ENCODE results near the gene B3GALNT1.
A peak's percentile ranks its signal among the peaks of the same experiment; 100 is the strongest.

B3GALNT1 gene

GRCh38 chr3:161072751-161073150, 32.4 kb downstream of the B3GALNT1 start:
- no peaks in the 10 kb centered on the region for H3K9me3 ChIP-seq (ENCODE audit: control insufficient read depth, low read length)
- no peaks in the 10 kb centered on the region for H3K36me3 ChIP-seq (ENCODE audit: control insufficient read depth, insufficient read depth, low read length, severe bottlenecking)
- no peak overlapping the region for H3K4me3 ChIP-seq (ENCODE audit: low read length)
- H3K4me1 ChIP-seq (ENCODE audit: control insufficient read depth, insufficient read depth, low read length): peaks cover 20% of the 10 kb centered on the region
- DNase-seq (ENCODE audit: low read depth): no peak
- no peak overlapping the region for H3K9ac ChIP-seq (ENCODE audit: low read length)
- H3K27me3 ChIP-seq (replicated peaks; ENCODE audit: control insufficient read depth, insufficient read depth, low read length): no peaks in the 10 kb centered on the region

- DNase-seq (ENCODE audit: low read depth): peak; percentile 57
- H3K4me3 ChIP-seq (ENCODE audit: low read length): no peak overlapping the region
These were observed 32.9 kb downstream of the B3GALNT1 start for GRCh38 chr3:161072211-161072621.

GRCh38 chr3:161070980-161071663, 34.0 kb downstream of the B3GALNT1 start:
- H3K36me3 ChIP-seq (ENCODE audit: control insufficient read depth, insufficient read depth, low read length, severe bottlenecking): no peaks in the 10 kb centered on the region
- H3K4me3 ChIP-seq (ENCODE audit: low read length): no peak overlapping the region
- no peaks in the 10 kb centered on the region for H3K27me3 ChIP-seq (replicated peaks; ENCODE audit: control insufficient read depth, insufficient read depth, low read length)
- no peak for DNase-seq (ENCODE audit: low read depth)
- no peak overlapping the region for H3K9ac ChIP-seq (ENCODE audit: low read length)
- H3K4me1 ChIP-seq (ENCODE audit: control insufficient read depth, insufficient read depth, low read length): peaks cover 20% of the 10 kb centered on the region
- no peaks in the 10 kb centered on the region for H3K9me3 ChIP-seq (ENCODE audit: control insufficient read depth, low read length)

More at GRCh38 chr3:161072211-161072621, 32.9 kb downstream of the B3GALNT1 start:
- H3K27me3 ChIP-seq (replicated peaks; ENCODE audit: control insufficient read depth, insufficient read depth, low read length): no peaks in the 10 kb centered on the region
- no peak overlapping the region for H3K9ac ChIP-seq (ENCODE audit: low read length)
- H3K4me1 ChIP-seq (ENCODE audit: control insufficient read depth, insufficient read depth, low read length): peaks cover 20% of the 10 kb centered on the region
- H3K36me3 ChIP-seq (ENCODE audit: control insufficient read depth, insufficient read depth, low read length, severe bottlenecking): no peaks in the 10 kb centered on the region
- H3K9me3 ChIP-seq (ENCODE audit: control insufficient read depth, low read length): no peaks in the 10 kb centered on the region

GRCh38 chr3:161070252-161070930, 34.8 kb downstream of the B3GALNT1 start:
- Histone ChIP-seq H3K4me3 (ENCODE audit: low read length) (no peak overlapping the region), H3K27me3 (replicated peaks; ENCODE audit: control insufficient read depth, insufficient read depth, low read length) (no peaks in the 10 kb centered on the region), H3K9ac (ENCODE audit: low read length) (no peak overlapping the region), H3K4me1 (ENCODE audit: control insufficient read depth, insufficient read depth, low read length) (peaks cover 20% of the 10 kb centered on the region), H3K36me3 (ENCODE audit: control insufficient read depth, insufficient read depth, low read length, severe bottlenecking) (no peaks in the 10 kb centered on the region), H3K9me3 (ENCODE audit: control insufficient read depth, low read length) (no peaks in the 10 kb centered on the region)
- no peak for DNase-seq (ENCODE audit: low read depth)

GRCh38 chr3:161069511-161070251, 35.5 kb downstream of the B3GALNT1 start:
- H3K27me3 ChIP-seq (replicated peaks; ENCODE audit: control insufficient read depth, insufficient read depth, low read length): no peaks in the 10 kb centered on the region
- no peaks in the 10 kb centered on the region for H3K36me3 ChIP-seq (ENCODE audit: control insufficient read depth, insufficient read depth, low read length, severe bottlenecking)
- no peaks in the 10 kb centered on the region for H3K9me3 ChIP-seq (ENCODE audit: control insufficient read depth, low read length)
- no peak overlapping the region for H3K4me3 ChIP-seq (ENCODE audit: low read length)
- peaks cover 20% of the 10 kb centered on the region for H3K4me1 ChIP-seq (ENCODE audit: control insufficient read depth, insufficient read depth, low read length)
- H3K9ac ChIP-seq (ENCODE audit: low read length): no peak overlapping the region
- peak; percentile 87 for DNase-seq (ENCODE audit: low read depth)

- no peak for DNase-seq (ENCODE audit: low read depth)
These were observed 37.8 kb downstream of the B3GALNT1 start for GRCh38 chr3:161067335-161067734.

GRCh38 chr3:161066930-161067329, 38.2 kb downstream of the B3GALNT1 start:
- no peak for DNase-seq (ENCODE audit: low read depth)
- Histone ChIP-seq H3K9ac (ENCODE audit: low read length) (no peak overlapping the region), H3K9me3 (ENCODE audit: control insufficient read depth, low read length) (no peaks in the 10 kb centered on the region), H3K27me3 (replicated peaks; ENCODE audit: control insufficient read depth, insufficient read depth, low read length) (no peaks in the 10 kb centered on the region), H3K4me3 (ENCODE audit: low read length) (no peak overlapping the region), H3K4me1 (ENCODE audit: control insufficient read depth, insufficient read depth, low read length) (peaks cover 20% of the 10 kb centered on the region), H3K36me3 (ENCODE audit: control insufficient read depth, insufficient read depth, low read length, severe bottlenecking) (no peaks in the 10 kb centered on the region)

More at GRCh38 chr3:161067335-161067734, 37.8 kb downstream of the B3GALNT1 start:
- H3K4me1 ChIP-seq (ENCODE audit: control insufficient read depth, insufficient read depth, low read length): peaks cover 20% of the 10 kb centered on the region
- no peaks in the 10 kb centered on the region for H3K9me3 ChIP-seq (ENCODE audit: control insufficient read depth, low read length)
- H3K36me3 ChIP-seq (ENCODE audit: control insufficient read depth, insufficient read depth, low read length, severe bottlenecking): no peaks in the 10 kb centered on the region
- H3K4me3 ChIP-seq (ENCODE audit: low read length): no peak overlapping the region
- H3K27me3 ChIP-seq (replicated peaks; ENCODE audit: control insufficient read depth, insufficient read depth, low read length): no peaks in the 10 kb centered on the region
- no peak overlapping the region for H3K9ac ChIP-seq (ENCODE audit: low read length)

GRCh38 chr3:161064413-161064812, 40.7 kb downstream of the B3GALNT1 start:
- Histone ChIP-seq H3K9ac (ENCODE audit: low read length) (no peak overlapping the region), H3K36me3 (ENCODE audit: control insufficient read depth, insufficient read depth, low read length, severe bottlenecking) (no peaks in the 10 kb centered on the region), H3K4me3 (ENCODE audit: low read length) (no peak overlapping the region), H3K9me3 (ENCODE audit: control insufficient read depth, low read length) (no peaks in the 10 kb centered on the region), H3K4me1 (ENCODE audit: control insufficient read depth, insufficient read depth, low read length) (peaks cover 1% of the 10 kb centered on the region), H3K27me3 (replicated peaks; ENCODE audit: control insufficient read depth, insufficient read depth, low read length) (no peaks in the 10 kb centered on the region)
- DNase-seq (ENCODE audit: low read depth): no peak

GRCh38 chr3:161054860-161055604, 50.1 kb downstream of the B3GALNT1 start:
- no peaks in the 10 kb centered on the region for H3K36me3 ChIP-seq (ENCODE audit: control insufficient read depth, insufficient read depth, low read length, severe bottlenecking)
- no peak for DNase-seq (ENCODE audit: low read depth)
- H3K9ac ChIP-seq (ENCODE audit: low read length): no peak overlapping the region
- H3K27me3 ChIP-seq (replicated peaks; ENCODE audit: control insufficient read depth, insufficient read depth, low read length): no peaks in the 10 kb centered on the region
- no peak overlapping the region for H3K4me3 ChIP-seq (ENCODE audit: low read length)
- H3K4me1 ChIP-seq (ENCODE audit: control insufficient read depth, insufficient read depth, low read length): no peaks in the 10 kb centered on the region
- no peaks in the 10 kb centered on the region for H3K9me3 ChIP-seq (ENCODE audit: control insufficient read depth, low read length)

GRCh38 chr3:161051856-161052255, 53.3 kb downstream of the B3GALNT1 start:
- DNase-seq (ENCODE audit: low read depth): no peak
- H3K9me3 ChIP-seq (ENCODE audit: control insufficient read depth, low read length): no peaks in the 10 kb centered on the region
- no peak overlapping the region for H3K9ac ChIP-seq (ENCODE audit: low read length)
- H3K36me3 ChIP-seq (ENCODE audit: control insufficient read depth, insufficient read depth, low read length, severe bottlenecking): no peaks in the 10 kb centered on the region
- H3K4me3 ChIP-seq (ENCODE audit: low read length): no peak overlapping the region
- no peaks in the 10 kb centered on the region for H3K4me1 ChIP-seq (ENCODE audit: control insufficient read depth, insufficient read depth, low read length)
- H3K27me3 ChIP-seq (replicated peaks; ENCODE audit: control insufficient read depth, insufficient read depth, low read length): no peaks in the 10 kb centered on the region

- no peaks in the 10 kb centered on the region for H3K27me3 ChIP-seq (replicated peaks; ENCODE audit: control insufficient read depth, insufficient read depth, low read length)
- no peak for DNase-seq (ENCODE audit: low read depth)
- H3K9me3 ChIP-seq (ENCODE audit: control insufficient read depth, low read length): no peaks in the 10 kb centered on the region
- H3K36me3 ChIP-seq (ENCODE audit: control insufficient read depth, insufficient read depth, low read length, severe bottlenecking): no peaks in the 10 kb centered on the region
- H3K9ac ChIP-seq (ENCODE audit: low read length): no peak overlapping the region
- H3K4me1 ChIP-seq (ENCODE audit: control insufficient read depth, insufficient read depth, low read length): no peaks in the 10 kb centered on the region
- H3K4me3 ChIP-seq (ENCODE audit: low read length): no peak overlapping the region
These were observed 54.2 kb downstream of the B3GALNT1 start for GRCh38 chr3:161050935-161051334.

Measured in adipocyte (in vitro differentiated cells).